Measurements from ENCODE around the gene IPO11. TPM values are rescaled to one million over a fixed set of nuclear protein-coding genes. Genes with fewer than 3 reads are reported as not detected.

The IPO11 gene
- total and polyA plus RNA-seq, 12 donors, result 7.8 to 39.3 (median 32.5) TPM

- intact Hi-C loops (cut with DNase I), result loop anchor here in 8 of 10 donors (2.0 to 10.0 kb wide), 5 partner anchors 315 to 323 kb away; no protein-coding TSS in a partner anchor
Observed at GRCh38 chr5:62461561-62461960, 49.0 kb downstream of the IPO11 start.

GRCh38 chr5:62465985-62466925, 53.7 kb downstream of the IPO11 start:
- Histone ChIP-seq H3K4me1 (peaks cover 0 to 14% (median 3%) of the 10 kb centered on the region in 9 donors), H3K4me3 (no peak overlapping the region), H3K36me3 (peaks cover 0 to 35% (median 9%) of the 10 kb centered on the region in 9 donors), H3K27ac (no peak overlapping the region), H3K27me3 (no peaks in the 10 kb centered on the region), H3K9me3 (no peaks in the 10 kb centered on the region)
- ATAC-seq (no peak), DNase-seq (no peak)
- intact Hi-C loops (cut with DNase I), result loop anchor here in 1 of 10 donors (10.0 kb wide), 1 partner anchor 319 kb away; no protein-coding TSS in a partner anchor
- TF ChIP-seq, protein P1, sequence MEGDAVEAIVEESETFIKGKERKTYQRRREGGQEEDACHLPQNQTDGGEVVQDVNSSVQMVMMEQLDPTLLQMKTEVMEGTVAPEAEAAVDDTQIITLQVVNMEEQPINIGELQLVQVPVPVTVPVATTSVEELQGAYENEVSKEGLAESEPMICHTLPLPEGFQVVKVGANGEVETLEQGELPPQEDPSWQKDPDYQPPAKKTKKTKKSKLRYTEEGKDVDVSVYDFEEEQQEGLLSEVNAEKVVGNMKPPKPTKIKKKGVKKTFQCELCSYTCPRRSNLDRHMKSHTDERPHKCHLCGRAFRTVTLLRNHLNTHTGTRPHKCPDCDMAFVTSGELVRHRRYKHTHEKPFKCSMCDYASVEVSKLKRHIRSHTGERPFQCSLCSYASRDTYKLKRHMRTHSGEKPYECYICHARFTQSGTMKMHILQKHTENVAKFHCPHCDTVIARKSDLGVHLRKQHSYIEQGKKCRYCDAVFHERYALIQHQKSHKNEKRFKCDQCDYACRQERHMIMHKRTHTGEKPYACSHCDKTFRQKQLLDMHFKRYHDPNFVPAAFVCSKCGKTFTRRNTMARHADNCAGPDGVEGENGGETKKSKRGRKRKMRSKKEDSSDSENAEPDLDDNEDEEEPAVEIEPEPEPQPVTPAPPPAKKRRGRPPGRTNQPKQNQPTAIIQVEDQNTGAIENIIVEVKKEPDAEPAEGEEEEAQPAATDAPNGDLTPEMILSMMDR (IDR thresholded peaks at IDR 0.05), result no peak
- 67 to 70% methylated on average over 6 of the region's 6 CpGs for WGBS, 2 donors

More at GRCh38 chr5:62461561-62461960, 49.0 kb downstream of the IPO11 start:
- 80 to 85% methylated on average over 4 of the region's 4 CpGs for WGBS, 2 donors
- Histone ChIP-seq H3K27ac (no peak overlapping the region), H3K4me1 (peaks cover 0 to 13% (median 3%) of the 10 kb centered on the region in 9 donors), H3K36me3 (peaks cover 0 to 6% (median 0%) of the 10 kb centered on the region in 9 donors), H3K9me3 (no peaks in the 10 kb centered on the region), H3K27me3 (no peaks in the 10 kb centered on the region), H3K4me3 (no peak overlapping the region)
- DNase-seq, result no peak
- no peak for ATAC-seq
- TF ChIP-seq, protein P1 (IDR thresholded peaks at IDR 0.05), result no peak

GRCh38 chr5:62473209-62473608, 60.6 kb downstream of the IPO11 start:
- Histone ChIP-seq H3K36me3 (peaks cover 0 to 60% (median 3%) of the 10 kb centered on the region in 9 donors), H3K4me1 (peaks cover 0 to 7% (median 0%) of the 10 kb centered on the region in 9 donors), H3K27me3 (no peaks in the 10 kb centered on the region), H3K27ac (no peak overlapping the region), H3K9me3 (no peaks in the 10 kb centered on the region), H3K4me3 (no peak overlapping the region)
- DNase-seq (no peak), ATAC-seq (no peak)
- intact Hi-C loops (cut with DNase I), result no loop called here
- TF ChIP-seq, protein P1 (IDR thresholded peaks at IDR 0.05), result no peak
- 85 to 91% methylated on average over 1 of the region's 1 CpG for WGBS, 2 donors

GRCh38 chr5:62475072-62475471, 62.5 kb downstream of the IPO11 start:
- H3K27ac ChIP-seq, result no peak overlapping the region
- H3K36me3 ChIP-seq, result peaks cover 0 to 52% (median 0%) of the 10 kb centered on the region in 9 donors
- no peaks in the 10 kb centered on the region for H3K27me3 ChIP-seq
- WGBS, 2 donors, result 93 to 94% methylated on average over 9 of the region's 9 CpGs
- peaks cover 0 to 6% (median 0%) of the 10 kb centered on the region in 11 donors for H3K9me3 ChIP-seq
- no peak overlapping the region for H3K4me3 ChIP-seq
- intact Hi-C loops (cut with DNase I), result no loop called here
- DNase-seq (no peak), ATAC-seq (no peak)
- H3K4me1 ChIP-seq, result peaks cover 0 to 7% (median 0%) of the 10 kb centered on the region in 9 donors
- TF ChIP-seq, protein P1 (IDR thresholded peaks at IDR 0.05), result no peak

All from heart right ventricle (tissue), 16 donors.